SK-N-SH (cell line): ENCODE data around the gene CIB4. TPM values are rescaled to one million over a fixed set of nuclear protein-coding genes. Genes with fewer than 3 reads are reported as not detected.

ENCODE experiments used
- CTCF ChIA-PET: fragments of 300-600, 350-600 bp; formaldehyde crosslinking; extraction: SDS; loops from one replicate; lab custom pipeline; 2021; lab: Yijun Ruan, JAX
- POLR2A ChIA-PET: fragments of 350-600 bp; sonication (Branson Sonifier 250); formaldehyde crosslinking; extraction: SDS; loops from one replicate; lab custom pipeline; 2020; ENCODE audit warnings: antibody characterized with exemption, inconsistent platforms; lab: Yijun Ruan, JAX
- DNase-seq: peaks from one replicate; pipeline ENCODE4 v3.0.0; 2012
- H2AFZ ChIP-seq: fragments of 200-600 bp; sonication (generic); 2 replicates; pipeline ENCODE4 v1.8.1; 2016; ENCODE audit warnings: antibody characterized with exemption, mild to moderate bottlenecking, low read depth
- H3F3A ChIP-seq: fragments of 200-600 bp; sonication (generic); replicated peaks from 2 replicates; pipeline ENCODE3; 2016; ENCODE audit warnings: antibody characterized with exemption, mild to moderate bottlenecking; ENCODE audit not compliant: insufficient read depth
- H3K27ac ChIP-seq, 2 experiments: fragments of 200-500 bp in 1 of 2; fragments of 200-600 bp in 1 of 2; sonication (Bioruptor generic) in 1 of 2; sonication (generic), shearing (Covaris generic) in 1 of 2; 2 replicates each; pipeline versions ENCODE4 v1.5.1 to v1.6.1; 2014 to 2016; ENCODE audit warnings: low read depth in 2 of 2, inconsistent platforms in 1 of 2, low read length in 1 of 2, mild to moderate bottlenecking in 1 of 2, mixed read lengths in 1 of 2
- H3K27me3 ChIP-seq: fragments of 200-600 bp; sonication (generic), shearing (Covaris generic); 2 replicates; pipeline ENCODE4 v1.6.1; 2016; ENCODE audit warnings: mixed run types; ENCODE audit not compliant: insufficient read depth
- H3K36me3 ChIP-seq, 2 experiments: fragments of 200-500 bp in 1 of 2; fragments of 200-600 bp in 1 of 2; sonication (Bioruptor generic) in 1 of 2; sonication (generic) in 1 of 2; replicated peaks in 1 of 2; 2 replicates each; pipeline versions ENCODE3 to v1.5.1; 2014 to 2016; ENCODE audit warnings: low read length in 1 of 2, mild to moderate bottlenecking in 1 of 2; ENCODE audit not compliant: insufficient read depth in 2 of 2, control insufficient read depth in 1 of 2
- H3K4me1 ChIP-seq, 2 experiments: fragments of 200-500 bp in 1 of 2; fragments of 200-600 bp in 1 of 2; sonication (Bioruptor generic) in 1 of 2; sonication (generic), shearing (Covaris generic) in 1 of 2; 2 replicates each; pipeline versions ENCODE4 v1.5.1 to v1.6.1; 2014 to 2016; ENCODE audit warnings: low read depth in 1 of 2, low read length in 1 of 2, mixed run types in 1 of 2; ENCODE audit not compliant: insufficient read depth in 2 of 2, control insufficient read depth in 1 of 2
- H3K4me2 ChIP-seq: fragments of 200-600 bp; sonication (generic), shearing (Covaris generic); 2 replicates; pipeline ENCODE4 v1.6.1; 2017; ENCODE audit warnings: mixed run types
- H3K4me3 ChIP-seq, 2 experiments: fragments of 200-500 bp in 1 of 2; fragments of 200-600 bp in 1 of 2; sonication (Bioruptor generic) in 1 of 2; sonication (generic), shearing (Covaris generic) in 1 of 2; 2 replicates each; pipeline versions ENCODE4 v1.5.1 to v1.8.1; 2014 to 2016; ENCODE audit warnings: low read depth in 2 of 2, inconsistent platforms in 1 of 2, low read length in 1 of 2, mild to moderate bottlenecking in 1 of 2, mixed read lengths in 1 of 2, moderate library complexity in 1 of 2
- H3K79me2 ChIP-seq: fragments of 200-600 bp; sonication (generic); 2 replicates; pipeline ENCODE4 v1.8.1; 2017; ENCODE audit warnings: mild to moderate bottlenecking; ENCODE audit not compliant: insufficient read depth
- H3K9ac ChIP-seq: fragments of 200-600 bp; sonication (generic); 2 replicates; pipeline ENCODE4 v1.6.1; 2017; ENCODE audit warnings: mixed run types
- H3K9me2 ChIP-seq: fragments of 200-600 bp; sonication (generic); 2 replicates; pipeline ENCODE4 v1.6.1; 2017; ENCODE audit warnings: mixed run types
- H3K9me3 ChIP-seq: fragments of 200-600 bp; sonication (generic); 2 replicates; pipeline ENCODE4 v1.6.1; 2017; ENCODE audit warnings: mixed run types, mild to moderate bottlenecking, moderate library complexity
- H4K20me1 ChIP-seq: fragments of 200-600 bp; sonication (generic); 2 replicates; pipeline ENCODE4 v1.6.1; 2017; ENCODE audit warnings: mild to moderate bottlenecking, mixed run types; ENCODE audit not compliant: insufficient read depth
- FOXM1 ChIP-seq: IDR thresholded peaks from 2 replicates; pipeline ENCODE4 v1.4.0; 2012; ENCODE audit warnings: low read depth, mild to moderate bottlenecking
- GATA2 ChIP-seq: sonication (generic); formaldehyde crosslinking; IDR thresholded peaks from 2 replicates; pipeline ENCODE4 v1.5.0; 2020; ENCODE audit warnings: mild to moderate bottlenecking, missing genetic modification reagents
- MXI1 ChIP-seq: IDR thresholded peaks from 2 replicates; pipeline ENCODE4 v1.6.1; 2012; ENCODE audit warnings: mild to moderate bottlenecking, low read depth, low read length, improper control_type of control experiment
- NRF1 ChIP-seq: IDR thresholded peaks from 2 replicates; pipeline ENCODE4 v1.6.1; 2012; ENCODE audit warnings: low read depth, mild to moderate bottlenecking, low read length
- POLR2AphosphoS5 ChIP-seq: IDR thresholded peaks from 2 replicates; pipeline ENCODE4 v1.6.1; 2012; ENCODE audit warnings: low read depth, low read length
- SMC3 ChIP-seq: IDR thresholded peaks from 2 replicates; pipeline ENCODE4 v1.6.1; 2012; ENCODE audit warnings: low read depth, low read length, improper control_type of control experiment
- TCF12 ChIP-seq: IDR thresholded peaks from 2 replicates; pipeline ENCODE4 v1.4.0; 2012
- WGBS: methylation state at CpG from one replicate; pipeline ENCODE4 v1.1.6; 2017; ENCODE audit warnings: low lambda C conversion rate; 5-methylcytosine and 5-hydroxymethylcytosine counted together
- polyA plus RNA-seq, 3 experiments: library from polyadenylated mRNA; depleted of rRNA; stranded (reverse); fragments of >200 nt; gene quantifications; 2 replicates each; pipeline ENCODE4 v1.2.3, GENCODE V29; 2012
- TF ChIP-seq, protein P1 (sequence below): fragments of 150-350 bp; IDR thresholded peaks from 2 replicates; pipeline ENCODE4 v1.6.1; 2016; ENCODE audit warnings: mild to moderate bottlenecking, low read depth, low read length
- TF ChIP-seq, protein P2 (sequence below): fragments of 200-600 bp; sonication (generic); IDR thresholded peaks from 2 replicates; pipeline ENCODE4 v1.6.1; 2017; ENCODE audit warnings: antibody characterized with exemption, mild to moderate bottlenecking, moderate library complexity
- TF ChIP-seq, protein P3 (sequence below): IDR thresholded peaks from 2 replicates; pipeline ENCODE4; 2012
- TF ChIP-seq, protein P4 (sequence below): IDR thresholded peaks from 2 replicates; pipeline ENCODE4 v1.4.0; 2012; ENCODE audit warnings: low read depth, borderline replicate concordance
- TF ChIP-seq, protein P5 (sequence below): IDR thresholded peaks from 2 replicates; pipeline ENCODE4 v1.6.1; 2012; ENCODE audit warnings: mild to moderate bottlenecking, low read depth, low read length, moderate library complexity

CIB4 gene
- polyA plus RNA-seq, 1 of the 3 experiments (the other 2 are of a cell fraction), result not detected

DNA sequence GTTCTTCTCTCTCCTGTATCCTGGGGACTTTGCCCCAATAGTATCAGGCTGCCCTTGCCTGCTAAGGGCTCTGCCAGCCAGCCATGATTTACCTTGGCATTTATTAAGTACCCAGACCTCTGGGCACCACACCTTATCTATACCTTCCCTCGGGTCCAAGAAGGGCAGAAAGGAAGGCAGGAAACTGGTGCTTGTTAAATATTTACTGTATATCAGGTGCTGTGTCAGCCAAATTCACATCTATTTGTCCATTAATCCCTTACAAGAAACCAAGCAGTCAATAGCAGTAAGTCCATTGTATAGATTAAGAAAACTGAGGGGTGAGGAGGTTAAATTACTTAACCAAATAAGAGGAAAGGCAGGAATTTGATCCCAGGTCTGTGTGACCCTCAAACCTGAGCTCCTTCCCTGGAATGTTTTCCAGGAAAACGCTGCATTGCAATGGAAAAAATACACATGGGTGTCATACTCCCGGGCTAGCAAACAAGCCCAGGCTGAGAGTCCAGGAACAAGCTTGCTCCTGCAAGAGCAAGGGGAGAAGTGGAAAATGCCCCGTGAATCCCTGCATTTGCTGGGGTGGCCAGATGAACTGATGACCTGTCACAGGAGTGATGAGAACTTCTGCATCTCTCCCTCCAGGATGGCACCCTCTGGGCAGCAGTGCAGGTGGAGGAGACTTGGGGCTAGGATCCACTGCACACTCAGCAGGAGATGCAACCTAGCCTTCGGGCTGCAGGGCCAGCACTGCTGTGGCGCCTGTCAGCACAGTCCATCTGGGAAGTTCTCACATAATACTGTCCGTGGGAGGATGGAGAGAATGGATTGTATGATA, 30.4 kb downstream of the CIB4 start:
- POLR2A ChIA-PET, result no interaction called here
- 37% methylated on average over 6 of the region's 7 CpGs for WGBS

More for the DNA sequence above, 30.4 kb downstream of the CIB4 start:
- Histone ChIP-seq H3K4me2 (no peak overlapping the region), H3K79me2 (no peaks in the 10 kb centered on the region), H3K4me1 (peaks cover 0 to 35% of the 10 kb centered on the region in 2 experiments; a peak in 1 of 4 replicates), H3K9me3 (no peaks in the 10 kb centered on the region), H3K27me3 (peaks cover 50% of the 10 kb centered on the region), H3K36me3 (no peaks in the 10 kb centered on the region), H3K9me2 (no peaks in the 10 kb centered on the region), H2AFZ (no peak overlapping the region), H4K20me1 (no peaks in the 10 kb centered on the region), H3K4me3 (no peak overlapping the region), H3K27ac (no peak overlapping the region), H3F3A (no peaks in the 10 kb centered on the region), H3K9ac (no peak overlapping the region)
- no peak for DNase-seq
- CTCF ChIA-PET, result interaction anchor here (1.0 to 18.4 kb wide), 6 partner anchors 8 to 173 kb away, joined by 3 to 944 read pairs (median 4); partner anchors contain the start of gene KCNK3
- no peak for TF ChIP-seq TCF12
- no peak; the same call in 1 of the 2 replicates for TF ChIP-seq MXI1
- TF ChIP-seq NRF1, result no peak
- TF ChIP-seq, protein P1, sequence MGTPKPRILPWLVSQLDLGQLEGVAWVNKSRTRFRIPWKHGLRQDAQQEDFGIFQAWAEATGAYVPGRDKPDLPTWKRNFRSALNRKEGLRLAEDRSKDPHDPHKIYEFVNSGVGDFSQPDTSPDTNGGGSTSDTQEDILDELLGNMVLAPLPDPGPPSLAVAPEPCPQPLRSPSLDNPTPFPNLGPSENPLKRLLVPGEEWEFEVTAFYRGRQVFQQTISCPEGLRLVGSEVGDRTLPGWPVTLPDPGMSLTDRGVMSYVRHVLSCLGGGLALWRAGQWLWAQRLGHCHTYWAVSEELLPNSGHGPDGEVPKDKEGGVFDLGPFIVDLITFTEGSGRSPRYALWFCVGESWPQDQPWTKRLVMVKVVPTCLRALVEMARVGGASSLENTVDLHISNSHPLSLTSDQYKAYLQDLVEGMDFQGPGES, result no peak
- TF ChIP-seq POLR2AphosphoS5, result no peak
- TF ChIP-seq FOXM1, result no peak
- TF ChIP-seq, protein P2, sequence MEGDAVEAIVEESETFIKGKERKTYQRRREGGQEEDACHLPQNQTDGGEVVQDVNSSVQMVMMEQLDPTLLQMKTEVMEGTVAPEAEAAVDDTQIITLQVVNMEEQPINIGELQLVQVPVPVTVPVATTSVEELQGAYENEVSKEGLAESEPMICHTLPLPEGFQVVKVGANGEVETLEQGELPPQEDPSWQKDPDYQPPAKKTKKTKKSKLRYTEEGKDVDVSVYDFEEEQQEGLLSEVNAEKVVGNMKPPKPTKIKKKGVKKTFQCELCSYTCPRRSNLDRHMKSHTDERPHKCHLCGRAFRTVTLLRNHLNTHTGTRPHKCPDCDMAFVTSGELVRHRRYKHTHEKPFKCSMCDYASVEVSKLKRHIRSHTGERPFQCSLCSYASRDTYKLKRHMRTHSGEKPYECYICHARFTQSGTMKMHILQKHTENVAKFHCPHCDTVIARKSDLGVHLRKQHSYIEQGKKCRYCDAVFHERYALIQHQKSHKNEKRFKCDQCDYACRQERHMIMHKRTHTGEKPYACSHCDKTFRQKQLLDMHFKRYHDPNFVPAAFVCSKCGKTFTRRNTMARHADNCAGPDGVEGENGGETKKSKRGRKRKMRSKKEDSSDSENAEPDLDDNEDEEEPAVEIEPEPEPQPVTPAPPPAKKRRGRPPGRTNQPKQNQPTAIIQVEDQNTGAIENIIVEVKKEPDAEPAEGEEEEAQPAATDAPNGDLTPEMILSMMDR, result no peak
- TF ChIP-seq, protein P3, sequence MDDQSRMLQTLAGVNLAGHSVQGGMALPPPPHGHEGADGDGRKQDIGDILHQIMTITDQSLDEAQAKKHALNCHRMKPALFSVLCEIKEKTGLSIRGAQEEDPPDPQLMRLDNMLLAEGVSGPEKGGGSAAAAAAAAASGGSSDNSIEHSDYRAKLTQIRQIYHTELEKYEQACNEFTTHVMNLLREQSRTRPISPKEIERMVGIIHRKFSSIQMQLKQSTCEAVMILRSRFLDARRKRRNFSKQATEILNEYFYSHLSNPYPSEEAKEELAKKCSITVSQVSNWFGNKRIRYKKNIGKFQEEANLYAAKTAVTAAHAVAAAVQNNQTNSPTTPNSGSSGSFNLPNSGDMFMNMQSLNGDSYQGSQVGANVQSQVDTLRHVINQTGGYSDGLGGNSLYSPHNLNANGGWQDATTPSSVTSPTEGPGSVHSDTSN, result no peak
- TF ChIP-seq, protein P4, sequence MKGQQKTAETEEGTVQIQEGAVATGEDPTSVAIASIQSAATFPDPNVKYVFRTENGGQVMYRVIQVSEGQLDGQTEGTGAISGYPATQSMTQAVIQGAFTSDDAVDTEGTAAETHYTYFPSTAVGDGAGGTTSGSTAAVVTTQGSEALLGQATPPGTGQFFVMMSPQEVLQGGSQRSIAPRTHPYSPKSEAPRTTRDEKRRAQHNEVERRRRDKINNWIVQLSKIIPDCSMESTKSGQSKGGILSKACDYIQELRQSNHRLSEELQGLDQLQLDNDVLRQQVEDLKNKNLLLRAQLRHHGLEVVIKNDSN, result no peak
- TF ChIP-seq, protein P5, sequence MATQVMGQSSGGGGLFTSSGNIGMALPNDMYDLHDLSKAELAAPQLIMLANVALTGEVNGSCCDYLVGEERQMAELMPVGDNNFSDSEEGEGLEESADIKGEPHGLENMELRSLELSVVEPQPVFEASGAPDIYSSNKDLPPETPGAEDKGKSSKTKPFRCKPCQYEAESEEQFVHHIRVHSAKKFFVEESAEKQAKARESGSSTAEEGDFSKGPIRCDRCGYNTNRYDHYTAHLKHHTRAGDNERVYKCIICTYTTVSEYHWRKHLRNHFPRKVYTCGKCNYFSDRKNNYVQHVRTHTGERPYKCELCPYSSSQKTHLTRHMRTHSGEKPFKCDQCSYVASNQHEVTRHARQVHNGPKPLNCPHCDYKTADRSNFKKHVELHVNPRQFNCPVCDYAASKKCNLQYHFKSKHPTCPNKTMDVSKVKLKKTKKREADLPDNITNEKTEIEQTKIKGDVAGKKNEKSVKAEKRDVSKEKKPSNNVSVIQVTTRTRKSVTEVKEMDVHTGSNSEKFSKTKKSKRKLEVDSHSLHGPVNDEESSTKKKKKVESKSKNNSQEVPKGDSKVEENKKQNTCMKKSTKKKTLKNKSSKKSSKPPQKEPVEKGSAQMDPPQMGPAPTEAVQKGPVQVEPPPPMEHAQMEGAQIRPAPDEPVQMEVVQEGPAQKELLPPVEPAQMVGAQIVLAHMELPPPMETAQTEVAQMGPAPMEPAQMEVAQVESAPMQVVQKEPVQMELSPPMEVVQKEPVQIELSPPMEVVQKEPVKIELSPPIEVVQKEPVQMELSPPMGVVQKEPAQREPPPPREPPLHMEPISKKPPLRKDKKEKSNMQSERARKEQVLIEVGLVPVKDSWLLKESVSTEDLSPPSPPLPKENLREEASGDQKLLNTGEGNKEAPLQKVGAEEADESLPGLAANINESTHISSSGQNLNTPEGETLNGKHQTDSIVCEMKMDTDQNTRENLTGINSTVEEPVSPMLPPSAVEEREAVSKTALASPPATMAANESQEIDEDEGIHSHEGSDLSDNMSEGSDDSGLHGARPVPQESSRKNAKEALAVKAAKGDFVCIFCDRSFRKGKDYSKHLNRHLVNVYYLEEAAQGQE, result no peak
- no peak for TF ChIP-seq SMC3
- TF ChIP-seq GATA2 (CRISPR knock-in tag), result no peak
